CD4-positive, CD25-positive, alpha-beta regulatory T cell (primary cell): ENCODE measurements around the gene MICALL2. TPM values are rescaled to one million over a fixed set of nuclear protein-coding genes. Genes with fewer than 3 reads are reported as not detected.
"Not testable (repeated sequence)": the region's sequence is repeated elsewhere in the genome, so short reads cannot be mapped to it uniquely, and the experiment has no call there.

Experiments
- ATAC-seq, 2 donors: fragments of 150-1000 bp; cut with Tn5 transposase; one replicate each; pipeline ENCODE4 v1.10.0; 2021; ENCODE audit warnings: low read depth in 2 of 2, moderate number of reproducible peaks in 2 of 2, moderate library complexity in 1 of 2
- DNase-seq, 3 donors: peaks; one replicate each; pipeline versions ENCODE4 v3.0.0 to v3.0.0-alpha.2; 2012 to 2022; ENCODE audit warnings: mixed read lengths in 1 of 3
- H3K27ac ChIP-seq: one replicate; pipeline ENCODE4 v1.7.0; 2013; ENCODE audit warnings: mild to moderate bottlenecking, low read length; ENCODE audit not compliant: insufficient read depth, poor library complexity, severe bottlenecking
- H3K27me3 ChIP-seq: one replicate; pipeline ENCODE4 v1.7.0; 2013; ENCODE audit warnings: low read length; ENCODE audit not compliant: control insufficient read depth, insufficient read depth
- H3K36me3 ChIP-seq: one replicate; pipeline ENCODE4 v1.7.0; 2013; ENCODE audit warnings: mild to moderate bottlenecking, low read length, moderate library complexity; ENCODE audit not compliant: control insufficient read depth, insufficient read depth
- H3K4me1 ChIP-seq: 2 replicates; pipeline ENCODE4 v1.7.0; 2013; ENCODE audit warnings: mild to moderate bottlenecking, low read length; ENCODE audit not compliant: insufficient read depth, control insufficient read depth, poor library complexity, severe bottlenecking
- H3K4me3 ChIP-seq: one replicate; pipeline ENCODE4 v1.7.0; 2013; ENCODE audit warnings: low read depth, mild to moderate bottlenecking, low read length, moderate library complexity
- H3K9me3 ChIP-seq, 2 experiments: 1 replicate in 1 of 2; 2 replicates in 1 of 2; pipeline ENCODE4 v1.7.0; 2013; ENCODE audit warnings: low read length in 2 of 2, mild to moderate bottlenecking in 1 of 2, moderate library complexity in 1 of 2; ENCODE audit not compliant: control insufficient read depth in 2 of 2
- H3K27ac Mint-ChIP-seq, 3 donors: one replicate each; pipeline ENCODE4 v1.8.0; 2020 to 2022; ENCODE audit warnings: mild to moderate bottlenecking in 3 of 3, mixed read lengths in 3 of 3, moderate library complexity in 2 of 3
- H3K27me3 Mint-ChIP-seq: one replicate; pipeline ENCODE4 v1.8.0; 2022; ENCODE audit warnings: mild to moderate bottlenecking, mixed read lengths
- H3K36me3 Mint-ChIP-seq: one replicate; pipeline ENCODE4 v1.8.0; 2020; ENCODE audit warnings: mixed read lengths
- H3K4me1 Mint-ChIP-seq, 4 donors: one replicate each; pipeline ENCODE4 v1.8.0; 2020 to 2022; ENCODE audit warnings: mixed read lengths in 4 of 4, mild to moderate bottlenecking in 1 of 4
- H3K4me3 Mint-ChIP-seq, 4 donors: one replicate each; pipeline ENCODE4 v1.8.0; 2020 to 2022; ENCODE audit warnings: mild to moderate bottlenecking in 4 of 4, mixed read lengths in 4 of 4, moderate library complexity in 3 of 4
- H3K9me3 Mint-ChIP-seq, 7 donors: one replicate each; pipeline ENCODE4 v1.8.0; 2020 to 2022; ENCODE audit warnings: mixed read lengths in 7 of 7, mild to moderate bottlenecking in 3 of 7, moderate library complexity in 2 of 7
- polyA plus RNA-seq, 4 donors: library from polyadenylated mRNA; unstranded; fragments of 300-500 nt; fragmentation: Illumina TruSeq; gene quantifications; one replicate each; pipeline ENCODE4 v1.2.3, GENCODE V29; 2021
- total RNA-seq: library from RNA; stranded (reverse); gene quantifications from one replicate; pipeline ENCODE4 v1.2.3, GENCODE V29; 2022

Gene MICALL2
- total and polyA plus RNA-seq, 5 donors from 2014 or later = 0.14 to 3.3 (median 0.27) TPM; not detected in 1

DNA sequence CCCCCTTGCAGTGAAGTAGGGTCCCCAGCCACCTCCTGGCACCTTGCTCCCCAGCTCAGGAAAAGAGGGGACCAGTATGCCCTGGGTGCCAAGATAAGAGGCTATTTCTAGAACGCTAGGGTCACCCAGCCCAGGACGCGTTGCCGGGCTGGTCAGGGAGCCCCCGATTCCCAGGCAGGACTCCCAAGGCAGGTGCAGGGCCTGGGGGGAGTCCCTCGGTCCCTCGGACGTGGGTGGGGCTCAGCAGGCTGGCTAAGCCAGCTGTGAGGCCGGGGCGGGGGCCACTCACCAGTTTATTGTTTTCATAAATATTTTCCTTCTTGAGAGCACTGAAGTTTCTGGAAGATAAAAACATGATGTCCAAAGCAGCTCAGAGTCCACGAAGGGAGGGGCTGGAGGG, 9.3 kb downstream of the MICALL2 start:
- no peaks in the 10 kb centered on the region for H3K4me1 Mint-ChIP-seq
- Histone ChIP-seq H3K27me3 (no peaks in the 10 kb centered on the region), H3K36me3 (no peaks in the 10 kb centered on the region), H3K4me1 (no peaks in the 10 kb centered on the region), H3K9me3 (no peaks in the 10 kb centered on the region), H3K27ac (no peak overlapping the region), H3K4me3 (no peak overlapping the region)
- no peaks in the 10 kb centered on the region for H3K9me3 Mint-ChIP-seq
- no peak overlapping the region for H3K27ac Mint-ChIP-seq
- no peaks in the 10 kb centered on the region for H3K27me3 Mint-ChIP-seq
- DNase-seq = no peak
- ATAC-seq = no peak
- no peak overlapping the region for H3K4me3 Mint-ChIP-seq
- no peaks in the 10 kb centered on the region for H3K36me3 Mint-ChIP-seq

DNA sequence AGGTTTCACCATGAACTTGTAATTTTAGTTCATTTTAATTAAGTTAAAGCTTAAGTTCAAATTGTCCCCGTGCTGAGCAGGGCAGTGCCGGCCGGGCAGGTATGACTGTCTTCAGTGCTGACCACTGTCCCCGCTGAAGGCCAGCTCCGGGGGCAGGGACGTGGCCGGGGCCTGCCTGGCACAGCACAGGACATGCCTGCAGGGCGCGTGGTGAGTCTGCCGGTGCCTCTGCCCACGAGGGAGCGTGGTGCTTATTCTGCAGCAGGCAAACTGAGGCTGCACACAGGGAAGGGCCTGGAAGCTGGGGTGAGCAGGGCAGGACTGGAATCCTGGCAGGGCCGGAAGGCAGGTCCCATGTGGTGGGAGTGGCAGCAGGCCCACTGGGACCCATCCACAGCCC, 9.8 kb downstream of the MICALL2 start:
- Mint-ChIP-seq H3K36me3 (no peaks in the 10 kb centered on the region), H3K4me3 (no peak overlapping the region), H3K9me3 (no peaks in the 10 kb centered on the region), H3K27me3 (no peaks in the 10 kb centered on the region), H3K4me1 (no peaks in the 10 kb centered on the region), H3K27ac (no peak overlapping the region)
- Histone ChIP-seq H3K4me3 (no peak overlapping the region), H3K9me3 (no peaks in the 10 kb centered on the region), H3K27me3 (no peaks in the 10 kb centered on the region), H3K36me3 (no peaks in the 10 kb centered on the region), H3K27ac (no peak overlapping the region), H3K4me1 (no peaks in the 10 kb centered on the region)
- DNase-seq (no peak), ATAC-seq (no peak)

DNA sequence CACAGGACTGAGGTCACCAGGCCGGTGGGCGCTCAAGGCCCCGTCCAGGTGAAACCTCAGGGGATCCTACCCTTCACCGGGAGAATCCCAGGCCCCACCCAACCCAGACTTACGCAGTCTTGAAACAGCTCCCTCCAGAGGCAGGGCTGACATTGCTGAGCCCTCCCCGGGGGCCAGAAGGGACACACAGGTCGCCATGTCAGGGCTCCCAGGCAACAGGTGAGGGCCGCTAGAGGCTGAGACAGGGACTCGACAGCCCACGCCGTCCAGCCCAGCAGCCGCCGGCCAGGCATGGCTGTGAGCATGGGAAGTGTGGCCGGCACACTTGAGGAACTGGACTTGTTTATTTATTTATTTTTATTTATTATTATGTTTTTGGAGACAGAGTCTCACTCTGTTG, 10.3 kb downstream of the MICALL2 start:
- Mint-ChIP-seq H3K27ac (peak overlapping the region in 1 of 3 donors; percentile 31), H3K4me3 (no peak overlapping the region), H3K36me3 (no peaks in the 10 kb centered on the region), H3K27me3 (no peaks in the 10 kb centered on the region), H3K9me3 (no peaks in the 10 kb centered on the region), H3K4me1 (no peaks in the 10 kb centered on the region)
- no peaks in the 10 kb centered on the region for H3K4me1 ChIP-seq
- no peaks in the 10 kb centered on the region for H3K9me3 ChIP-seq
- H3K27ac ChIP-seq = no peak overlapping the region
- no peaks in the 10 kb centered on the region for H3K36me3 ChIP-seq
- ATAC-seq (no peak), DNase-seq (no peak)
- no peaks in the 10 kb centered on the region for H3K27me3 ChIP-seq
- H3K4me3 ChIP-seq = no peak overlapping the region

GRCh38 chr7:1447551-1448244, 11.6 kb downstream of the MICALL2 start:
- ATAC-seq (no peak), DNase-seq (no peak)
- Mint-ChIP-seq H3K27ac (no peak overlapping the region), H3K27me3 (no peaks in the 10 kb centered on the region), H3K9me3 (no peaks in the 10 kb centered on the region), H3K36me3 (no peaks in the 10 kb centered on the region), H3K4me1 (no peaks in the 10 kb centered on the region), H3K4me3 (no peak overlapping the region)
- no peak overlapping the region for H3K4me3 ChIP-seq
- no peaks in the 10 kb centered on the region for H3K4me1 ChIP-seq
- H3K36me3 ChIP-seq = no peaks in the 10 kb centered on the region
- H3K27ac ChIP-seq = no peak overlapping the region
- no peaks in the 10 kb centered on the region for H3K27me3 ChIP-seq
- H3K9me3 ChIP-seq = no peaks in the 10 kb centered on the region

- Mint-ChIP-seq H3K27ac (no peak overlapping the region), H3K4me3 (no peak overlapping the region), H3K27me3 (no peaks in the 10 kb centered on the region), H3K36me3 (no peaks in the 10 kb centered on the region), H3K9me3 (no peaks in the 10 kb centered on the region), H3K4me1 (no peaks in the 10 kb centered on the region)
- no peak overlapping the region for H3K4me3 ChIP-seq
- no peaks in the 10 kb centered on the region for H3K27me3 ChIP-seq
- H3K9me3 ChIP-seq = no peaks in the 10 kb centered on the region
- no peak overlapping the region for H3K27ac ChIP-seq
- no peaks in the 10 kb centered on the region for H3K36me3 ChIP-seq
- DNase-seq = no peak
- no peaks in the 10 kb centered on the region for H3K4me1 ChIP-seq
- ATAC-seq = no peak
Observed at GRCh38 chr7:1447112-1447511, 12.2 kb downstream of the MICALL2 start.

- no peaks in the 10 kb centered on the region for H3K9me3 Mint-ChIP-seq
- DNase-seq (no peak), ATAC-seq (no peak)
- no peak overlapping the region for H3K27ac Mint-ChIP-seq
- Histone ChIP-seq H3K4me3 (no peak overlapping the region), H3K4me1 (no peaks in the 10 kb centered on the region), H3K27me3 (no peaks in the 10 kb centered on the region), H3K36me3 (no peaks in the 10 kb centered on the region), H3K9me3 (no peaks in the 10 kb centered on the region), H3K27ac (no peak overlapping the region)
- H3K4me3 Mint-ChIP-seq = no peak overlapping the region
- H3K36me3 Mint-ChIP-seq = no peaks in the 10 kb centered on the region
- H3K4me1 Mint-ChIP-seq = no peaks in the 10 kb centered on the region
- no peaks in the 10 kb centered on the region for H3K27me3 Mint-ChIP-seq
Observed at GRCh38 chr7:1446620-1447032, 12.6 kb downstream of the MICALL2 start.

DNA sequence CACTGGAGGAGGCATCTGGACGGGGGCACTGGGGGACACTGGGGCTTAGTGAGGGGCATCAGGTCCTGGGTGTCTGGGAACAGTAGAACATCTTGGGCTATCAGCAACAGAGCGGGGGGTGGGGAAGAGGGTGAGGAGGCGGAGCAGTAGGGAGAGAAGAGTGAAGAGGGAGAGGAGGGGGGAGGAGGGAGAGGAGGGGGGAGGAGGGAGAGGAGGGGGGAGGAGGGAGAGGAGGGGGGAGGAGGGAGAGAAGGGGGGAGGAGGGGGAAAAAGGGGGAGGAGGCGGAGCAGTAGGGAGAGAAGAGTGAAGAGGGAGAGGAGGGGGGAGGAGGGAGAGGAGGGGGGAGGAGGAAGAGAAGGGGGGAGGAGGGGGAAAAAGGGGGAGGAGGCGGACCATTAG, 13.2 kb downstream of the MICALL2 start:
- H3K36me3 Mint-ChIP-seq, DNase-seq, H3K4me1 Mint-ChIP-seq, H3K4me3 ChIP-seq, H3K4me3 Mint-ChIP-seq, ATAC-seq, H3K27ac Mint-ChIP-seq, H3K9me3 Mint-ChIP-seq, H3K27ac ChIP-seq, H3K9me3 ChIP-seq, H3K36me3 ChIP-seq, H3K27me3 Mint-ChIP-seq, H3K4me1 ChIP-seq, H3K27me3 ChIP-seq: not testable (repeated sequence)

- no peak overlapping the region for H3K4me3 ChIP-seq
- ATAC-seq = no peak
- no peaks in the 10 kb centered on the region for H3K9me3 Mint-ChIP-seq
- H3K9me3 ChIP-seq = no peaks in the 10 kb centered on the region
- no peak for DNase-seq
- H3K4me1 Mint-ChIP-seq = no peaks in the 10 kb centered on the region
- no peaks in the 10 kb centered on the region for H3K36me3 ChIP-seq
- H3K27ac Mint-ChIP-seq = no peak overlapping the region
- no peaks in the 10 kb centered on the region for H3K36me3 Mint-ChIP-seq
- H3K4me1 ChIP-seq = no peaks in the 10 kb centered on the region
- no peak overlapping the region for H3K27ac ChIP-seq
- no peaks in the 10 kb centered on the region for H3K27me3 ChIP-seq
- no peak overlapping the region for H3K4me3 Mint-ChIP-seq
- H3K27me3 Mint-ChIP-seq = no peaks in the 10 kb centered on the region
Observed at GRCh38 chr7:1445341-1445740, 13.9 kb downstream of the MICALL2 start.
